Activated naive CD4-positive, alpha-beta T cell treated with Interleukin-2 at 50 U/mL for 16 hours (primary cell): ENCODE measurements around the gene SLC35E4.
A peak's percentile ranks its signal among the peaks of the same experiment; 100 is the strongest.

Experiments used
- DNase-seq: peaks from one replicate; pipeline ENCODE4 v3.0.0-alpha.2; 2020

SLC35E4 gene

GRCh38 chr22:30694640-30695350 is 59.2 kb downstream of the SLC35E4 start, which contains the start of gene OSBP2:
Gene OSBP2 (plus strand): TSS chr22:30694874. CDS start chr22:30694910, 36 bp downstream.
- DNase-seq, result peak; percentile 26

- no peak for DNase-seq
These were observed 59.8 kb downstream of the SLC35E4 start for GRCh38 chr22:30695351-30695851.

- no peak for DNase-seq
These were observed 60.5 kb downstream of the SLC35E4 start for GRCh38 chr22:30695871-30696655.
